Measurements from ENCODE around the gene THAP11. TPM values are rescaled to one million over a fixed set of nuclear protein-coding genes. Genes with fewer than 3 reads are reported as not detected.
A peak's percentile ranks its signal among the peaks of the same experiment; 100 is the strongest.

THAP11 gene
- total and polyA plus RNA-seq, 8 donors, result 21.7 to 30.5 (median 27.2) TPM

DNA sequence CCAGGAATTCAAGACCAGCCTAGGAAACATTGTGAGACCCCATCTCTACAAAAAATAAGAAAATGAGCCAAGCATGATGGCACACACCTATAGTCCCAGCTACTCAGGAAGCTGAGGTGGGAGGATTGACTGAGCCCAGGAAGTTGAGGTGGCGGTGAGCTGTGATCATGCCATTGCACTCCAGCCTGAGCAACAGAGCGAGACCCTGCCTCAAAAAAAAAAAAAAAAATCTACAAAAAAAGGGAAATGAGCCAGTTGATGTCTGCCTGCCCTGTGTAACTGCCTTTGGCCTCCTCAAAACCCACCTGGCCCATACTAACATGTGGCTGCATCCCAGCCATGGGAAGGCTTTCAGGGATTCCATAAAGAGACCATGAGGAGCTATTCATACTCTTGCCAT lies 40.2 kb upstream of the THAP11 start:
- Histone ChIP-seq H3K4me1 (peaks cover 11 to 53% of the 10 kb centered on the region in 2 donors), H3K9me3 (no peaks in the 10 kb centered on the region), H3K36me3 (peaks cover 0 to 44% of the 10 kb centered on the region in 2 donors), H3K27me3 (no peaks in the 10 kb centered on the region), H3K27ac (no peak overlapping the region), H3K4me3 (no peak overlapping the region)
- ATAC-seq (no peak), DNase-seq (peak in 1 of 4 donors; percentile 1)
- intact Hi-C loops (cut with DNase I), result no loop called here
- TF ChIP-seq, protein P1, sequence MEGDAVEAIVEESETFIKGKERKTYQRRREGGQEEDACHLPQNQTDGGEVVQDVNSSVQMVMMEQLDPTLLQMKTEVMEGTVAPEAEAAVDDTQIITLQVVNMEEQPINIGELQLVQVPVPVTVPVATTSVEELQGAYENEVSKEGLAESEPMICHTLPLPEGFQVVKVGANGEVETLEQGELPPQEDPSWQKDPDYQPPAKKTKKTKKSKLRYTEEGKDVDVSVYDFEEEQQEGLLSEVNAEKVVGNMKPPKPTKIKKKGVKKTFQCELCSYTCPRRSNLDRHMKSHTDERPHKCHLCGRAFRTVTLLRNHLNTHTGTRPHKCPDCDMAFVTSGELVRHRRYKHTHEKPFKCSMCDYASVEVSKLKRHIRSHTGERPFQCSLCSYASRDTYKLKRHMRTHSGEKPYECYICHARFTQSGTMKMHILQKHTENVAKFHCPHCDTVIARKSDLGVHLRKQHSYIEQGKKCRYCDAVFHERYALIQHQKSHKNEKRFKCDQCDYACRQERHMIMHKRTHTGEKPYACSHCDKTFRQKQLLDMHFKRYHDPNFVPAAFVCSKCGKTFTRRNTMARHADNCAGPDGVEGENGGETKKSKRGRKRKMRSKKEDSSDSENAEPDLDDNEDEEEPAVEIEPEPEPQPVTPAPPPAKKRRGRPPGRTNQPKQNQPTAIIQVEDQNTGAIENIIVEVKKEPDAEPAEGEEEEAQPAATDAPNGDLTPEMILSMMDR (IDR thresholded peaks at IDR 0.05), result no peak

DNA sequence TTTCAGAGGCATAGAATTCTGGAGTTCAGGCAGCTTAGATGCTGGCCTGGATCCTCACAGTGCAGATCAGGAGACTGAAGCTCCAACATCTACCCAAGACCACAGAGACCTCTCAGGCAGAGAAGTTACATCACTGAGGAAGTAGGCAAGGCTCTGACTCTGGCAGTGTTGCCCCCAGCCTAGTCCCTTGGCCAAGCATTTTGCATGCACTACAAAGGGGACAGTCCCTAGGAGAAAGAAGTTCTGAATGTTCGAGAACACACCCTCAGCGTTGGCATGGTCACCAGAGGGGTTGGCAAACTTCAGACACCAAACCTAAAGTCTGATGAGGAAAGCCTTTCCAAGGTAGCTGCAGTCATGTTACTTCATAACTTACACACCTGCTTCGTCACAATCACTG lies 38.2 kb upstream of the THAP11 start:
- H3K4me1 ChIP-seq, result peaks cover 11 to 53% of the 10 kb centered on the region in 2 donors
- H3K27me3 ChIP-seq, result no peaks in the 10 kb centered on the region
- peaks cover 0 to 40% of the 10 kb centered on the region in 2 donors for H3K36me3 ChIP-seq
- DNase-seq (peak in 1 of 4 donors; percentile 1), ATAC-seq (no peak)
- no peak overlapping the region for H3K27ac ChIP-seq
- no peaks in the 10 kb centered on the region for H3K9me3 ChIP-seq
- intact Hi-C loops (cut with DNase I), result no loop called here
- H3K4me3 ChIP-seq, result no peak overlapping the region
- TF ChIP-seq, protein P1 (IDR thresholded peaks at IDR 0.05), result no peak

DNA sequence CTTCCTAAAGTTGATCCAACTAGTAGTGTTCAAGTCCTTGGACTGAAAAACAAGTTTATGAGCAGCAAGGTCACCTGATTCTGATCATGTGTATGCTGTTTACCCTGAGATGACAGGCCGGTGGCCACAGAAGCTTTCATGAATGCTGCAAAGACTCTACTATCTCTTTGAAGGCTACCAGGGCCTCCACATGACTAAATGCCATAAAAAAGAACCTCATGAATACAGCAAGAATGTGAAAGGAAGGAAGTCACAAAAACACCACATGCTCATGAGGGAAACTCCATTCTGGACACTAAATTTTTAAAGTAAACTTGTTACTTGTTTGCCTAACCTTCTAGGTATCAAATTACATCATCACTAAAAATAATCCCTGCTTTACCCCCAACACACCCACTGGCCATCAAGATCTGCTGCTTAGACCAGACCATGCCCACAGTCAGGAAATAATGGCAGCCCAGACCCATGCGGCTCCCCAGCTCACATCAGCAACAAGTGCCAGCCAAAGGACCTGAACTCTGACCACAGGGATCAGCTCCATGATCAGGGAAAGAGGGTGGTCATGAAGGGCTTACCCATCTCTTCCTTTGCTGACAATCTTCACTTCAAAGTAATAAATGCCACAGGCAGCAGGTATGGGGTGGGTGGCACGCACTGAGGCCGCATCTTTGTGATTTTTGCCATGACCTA lies 37.1 kb upstream of the THAP11 start:
- no peaks in the 10 kb centered on the region for H3K9me3 ChIP-seq
- H3K27ac ChIP-seq, result no peak overlapping the region
- H3K36me3 ChIP-seq, result peaks cover 0 to 31% of the 10 kb centered on the region in 2 donors
- TF ChIP-seq, protein P1 (IDR thresholded peaks at IDR 0.05), result no peak
- no peak for ATAC-seq
- peak overlapping the region in 1 of 2 donors; percentile 90 for H3K4me3 ChIP-seq
- peaks cover 11 to 52% of the 10 kb centered on the region in 2 donors for H3K4me1 ChIP-seq
- no peaks in the 10 kb centered on the region for H3K27me3 ChIP-seq
- peak in 1 of 4 donors; percentile 9 for DNase-seq
- intact Hi-C loops (cut with DNase I), result no loop called here

DNA sequence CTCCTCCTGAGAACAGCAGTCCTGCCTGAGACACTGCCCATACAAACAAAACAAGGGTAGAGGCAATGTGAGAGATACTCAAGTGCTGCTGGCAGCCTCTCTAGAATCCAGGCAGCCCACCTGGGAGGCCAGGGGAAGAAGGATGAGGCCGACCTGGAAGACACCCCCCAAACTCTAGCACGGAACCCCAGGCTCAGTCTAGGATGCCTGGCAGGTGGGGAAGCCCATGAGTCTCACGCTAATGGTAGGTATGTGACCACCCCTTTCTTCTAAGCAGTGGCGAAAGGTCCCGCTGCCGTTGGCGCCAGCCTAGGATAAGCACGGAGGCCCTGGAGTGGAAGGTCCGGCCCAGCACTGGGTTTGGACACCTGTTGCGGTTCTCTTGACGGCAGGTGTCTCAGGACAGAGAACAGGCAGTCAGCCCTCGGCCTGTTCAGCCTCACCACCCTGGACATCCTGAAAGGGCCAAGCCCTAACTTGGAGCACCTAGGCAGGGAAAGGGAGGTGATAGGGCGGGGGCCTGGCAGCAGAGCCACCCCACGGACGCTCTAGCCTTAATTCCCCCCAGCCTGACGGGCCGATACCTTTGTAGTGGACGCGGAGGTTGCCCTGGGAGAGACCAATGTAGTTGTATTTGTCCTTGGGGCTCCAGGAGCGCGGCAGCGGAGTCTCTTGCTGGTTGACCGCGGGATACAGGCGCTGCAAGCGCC lies 36.2 kb upstream of the THAP11 start:
- no peaks in the 10 kb centered on the region for H3K27me3 ChIP-seq
- H3K4me3 ChIP-seq, result peak overlapping the region; percentile 90 to 92
- H3K4me1 ChIP-seq, result peaks cover 11 to 44% of the 10 kb centered on the region in 2 donors
- ATAC-seq (peak; percentile 12), DNase-seq (peak in 1 of 4 donors; percentile 77)
- intact Hi-C loops (cut with DNase I), result no loop called here
- TF ChIP-seq, protein P1 (IDR thresholded peaks at IDR 0.05), result no peak
- no peaks in the 10 kb centered on the region for H3K9me3 ChIP-seq
- H3K27ac ChIP-seq, result peak overlapping the region; percentile 45 to 87
- peaks cover 0 to 25% of the 10 kb centered on the region in 2 donors for H3K36me3 ChIP-seq
